A549 (cell line): Measurements from ENCODE around the gene OGA. TPM values are rescaled to one million over a fixed set of nuclear protein-coding genes. Genes with fewer than 3 reads are reported as not detected.

ENCODE experiments used
- ATAC-seq, 2 experiments: fragments of 200-7000 bp in 1 of 2; fragments of >200 bp in 1 of 2; cut with Nextera tagmentation in 1 of 2; cut with Tn5 transposase in 1 of 2; 3 replicates each; pipeline versions ENCODE4 v1.8.0 to v1.9.1; 2018 to 2020; ENCODE audit warnings: mild to moderate bottlenecking in 1 of 2, moderate library complexity in 1 of 2
- CTCF ChIA-PET: fragments of 300-600 bp; sonication (Branson Sonifier 250); formaldehyde crosslinking; extraction: SDS; loops from one replicate; lab custom pipeline; 2021; ENCODE audit warnings: antibody characterized with exemption, inconsistent platforms; lab: Yijun Ruan, JAX
- POLR2A ChIA-PET: fragments of 350-600 bp; formaldehyde crosslinking; extraction: SDS; loops from one replicate; lab custom pipeline; 2021; ENCODE audit warnings: antibody characterized with exemption, inconsistent platforms; lab: Yijun Ruan, JAX
- DNase-seq, 2 experiments: peaks; one replicate each; pipeline versions ENCODE4 v3.0.0 to v3.0.0-alpha.2; 2011 to 2016; ENCODE audit warnings: low read depth in 1 of 2, low spot score in 1 of 2
- FAIRE-seq: peaks from 2 replicates; lab custom pipeline; 2011; peaks lifted over from hg19 to GRCh38; lab: Jason Lieb, UNC
- H3K27ac ChIP-seq, 2 experiments: fragments of >200 bp; sonication (Bioruptor Twin); formaldehyde crosslinking; 3 replicates each; pipeline ENCODE4 v1.5.1; 2016 to 2017
- H3K4me1 ChIP-seq: fragments of >200 bp; sonication (Bioruptor Twin); formaldehyde crosslinking; 3 replicates; pipeline ENCODE4 v1.6.1; 2016
- H3K4me2 ChIP-seq: fragments of >200 bp; sonication (Bioruptor Twin); formaldehyde crosslinking; 3 replicates; pipeline ENCODE4 v1.6.1; 2016
- H3K4me3 ChIP-seq: fragments of >200 bp; sonication (Bioruptor Twin); formaldehyde crosslinking; 3 replicates; pipeline ENCODE4 v1.5.1; 2016
- H3K9me3 ChIP-seq: fragments of >200 bp; sonication (Bioruptor Twin); formaldehyde crosslinking; 3 replicates; pipeline ENCODE4 v1.6.1; 2016
- CBX8 ChIP-seq: fragments of 200-600 bp; sonication (generic); IDR thresholded peaks from 2 replicates; pipeline ENCODE4 v1.6.1; 2016
- EHMT2 ChIP-seq: fragments of 200-600 bp; sonication (generic); IDR thresholded peaks from 2 replicates; pipeline ENCODE4 v1.6.1; 2016; ENCODE audit warnings: antibody characterized with exemption, low read depth, mild to moderate bottlenecking, moderate library complexity
- ESRRA ChIP-seq: fragments of 150-350 bp; IDR thresholded peaks from 2 replicates; pipeline ENCODE4 v1.6.1; 2014; ENCODE audit warnings: mild to moderate bottlenecking, low read length, borderline replicate concordance
- FOSB ChIP-seq: fragments of 250-450 bp; sonication (Bioruptor Pico); IDR thresholded peaks from 2 replicates; pipeline ENCODE4 v1.5.0; 2020; ENCODE audit warnings: mild to moderate bottlenecking, moderate library complexity
- HEYL ChIP-seq: fragments of 250-450 bp; sonication (Bioruptor Pico); IDR thresholded peaks from 2 replicates; pipeline ENCODE4 v1.8.0; 2021; ENCODE audit warnings: mild to moderate bottlenecking, moderate library complexity
- HOXA7 ChIP-seq: fragments of 250-450 bp; sonication (Bioruptor Pico); IDR thresholded peaks from 2 replicates; pipeline ENCODE4 v1.5.0; 2020; ENCODE audit warnings: mild to moderate bottlenecking, moderate library complexity
- HOXB13 ChIP-seq: fragments of 250-450 bp; sonication (Bioruptor Pico); IDR thresholded peaks from 2 replicates; pipeline ENCODE4 v1.5.0; 2020; ENCODE audit warnings: low read depth, mild to moderate bottlenecking, moderate library complexity
- HOXB5 ChIP-seq: fragments of 250-450 bp; sonication (Bioruptor Pico); IDR thresholded peaks from 2 replicates; pipeline ENCODE4 v1.5.0; 2020; ENCODE audit warnings: mild to moderate bottlenecking, moderate library complexity
- JUNB ChIP-seq: fragments of >200 bp; sonication (Bioruptor Twin); formaldehyde crosslinking; IDR thresholded peaks from 2 replicates; pipeline ENCODE4 v1.6.1; 2016
- KDM5A ChIP-seq: fragments of 200-600 bp; sonication (generic); IDR thresholded peaks from 2 replicates; pipeline ENCODE4 v1.6.1; 2016; ENCODE audit warnings: antibody characterized with exemption, mild to moderate bottlenecking
- MAFK ChIP-seq: fragments of 450-650 bp; IDR thresholded peaks from 2 replicates; pipeline ENCODE4 v1.6.1; 2014; ENCODE audit not compliant: partially characterized antibody
- MYC ChIP-seq: IDR thresholded peaks from 2 replicates; pipeline ENCODE4 v1.6.1; 2012; ENCODE audit warnings: mild to moderate bottlenecking, inconsistent platforms, low read length, improper control_type of control experiment, borderline replicate concordance
- NPAS2 ChIP-seq: fragments of 250-450 bp; sonication (Bioruptor Pico); IDR thresholded peaks from 2 replicates; pipeline ENCODE4 v1.8.0; 2022; ENCODE audit warnings: mild to moderate bottlenecking, moderate library complexity, borderline replicate concordance
- RAD21 ChIP-seq, 2 experiments: fragments of >200 bp in 1 of 2; sonication (Bioruptor Twin) in 1 of 2; formaldehyde crosslinking in 1 of 2; IDR thresholded peaks in 1 of 2; conservative IDR thresholded peaks in 1 of 2; 2 replicates in 1 of 2; 3 replicates in 1 of 2; pipeline ENCODE4 v1.6.1; 2012 to 2018; ENCODE audit warnings: inconsistent platforms in 1 of 2
- RARB ChIP-seq: fragments of 250-450 bp; sonication (Bioruptor Pico); IDR thresholded peaks from 2 replicates; pipeline ENCODE4 v1.8.0; 2021; ENCODE audit warnings: mild to moderate bottlenecking, moderate library complexity
- SMC3 ChIP-seq: fragments of >200 bp; sonication (Bioruptor Twin); formaldehyde crosslinking; IDR thresholded peaks from 3 replicates; pipeline ENCODE4 v1.6.1; 2018; ENCODE audit warnings: inconsistent platforms
- SREBF2 ChIP-seq: fragments of 450-650 bp; IDR thresholded peaks from 2 replicates; pipeline ENCODE4 v1.6.1; 2014; ENCODE audit warnings: mild to moderate bottlenecking, moderate library complexity
- ZFP36 ChIP-seq: fragments of 450-650 bp; IDR thresholded peaks from 2 replicates; pipeline ENCODE4 v1.6.1; 2014; ENCODE audit warnings: borderline replicate concordance; ENCODE audit not compliant: partially characterized antibody
- WGBS: methylation state at CpG from one replicate; pipeline ENCODE4 v1.1.6; 2017; ENCODE audit errors: missing lambda C conversion rate; 5-methylcytosine and 5-hydroxymethylcytosine counted together
- polyA plus RNA-seq, 4 experiments: library from polyadenylated mRNA; depleted of rRNA in 3 of 4; stranded (reverse); fragments of >200 nt; fragmentation: RNase III in 1 of 4; extraction: RNeasy Plus Mini Kit Qiagen cat#74134 plus additional on column Dnase treatment in 1 of 4; gene quantifications; 2 replicates in 3 of 4; 3 replicates in 1 of 4; pipeline ENCODE4 v1.2.3, GENCODE V29; 2011 to 2017
- TF ChIP-seq, protein P1 (sequence below): fragments of 450-650 bp; IDR thresholded peaks from 2 replicates; pipeline ENCODE4 v1.6.1; 2014; ENCODE audit warnings: antibody characterized with exemption
- TF ChIP-seq, protein P2 (sequence below): fragments of >200 bp; sonication (Bioruptor Twin); formaldehyde crosslinking; IDR thresholded peaks from 2 replicates; pipeline ENCODE4 v1.6.1; 2016
- TF ChIP-seq, protein P3 (sequence below): fragments of 150-350 bp; IDR thresholded peaks from 2 replicates; pipeline ENCODE4 v1.6.1; 2014; ENCODE audit warnings: low read depth, mild to moderate bottlenecking, low read length
- TF ChIP-seq, protein P4 (sequence below): IDR thresholded peaks from 2 replicates; pipeline ENCODE4 v1.6.1; 2012

The OGA gene
- polyA plus RNA-seq, 2 of the 4 experiments (the other 2 are of a cell fraction), result 40.3 to 79.1 TPM

- 71% methylated on average over 14 of the region's 14 CpGs for WGBS
- TF ChIP-seq HOXB5 (no peak), ESRRA (no peak), SMC3 (no peak), NPAS2 (no peak)
- TF ChIP-seq, protein P1, sequence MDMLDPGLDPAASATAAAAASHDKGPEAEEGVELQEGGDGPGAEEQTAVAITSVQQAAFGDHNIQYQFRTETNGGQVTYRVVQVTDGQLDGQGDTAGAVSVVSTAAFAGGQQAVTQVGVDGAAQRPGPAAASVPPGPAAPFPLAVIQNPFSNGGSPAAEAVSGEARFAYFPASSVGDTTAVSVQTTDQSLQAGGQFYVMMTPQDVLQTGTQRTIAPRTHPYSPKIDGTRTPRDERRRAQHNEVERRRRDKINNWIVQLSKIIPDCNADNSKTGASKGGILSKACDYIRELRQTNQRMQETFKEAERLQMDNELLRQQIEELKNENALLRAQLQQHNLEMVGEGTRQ, result no peak
- Histone ChIP-seq H3K4me1 (no peaks in the 10 kb centered on the region), H3K4me2 (no peak overlapping the region), H3K4me3 (no peak overlapping the region), H3K27ac (no peak overlapping the region), H3K9me3 (no peaks in the 10 kb centered on the region)
- CTCF ChIA-PET, result interaction anchor here (0.7 to 9.1 kb wide), 5 partner anchors 12 to 607 kb away, joined by 3 to 102 read pairs (median 4); no protein-coding TSS in a partner anchor
- POLR2A ChIA-PET, result no interaction called here
- ATAC-seq (no peak), FAIRE-seq (no peak), DNase-seq (no peak)
These were observed 50.1 kb downstream of the OGA start for GRCh38 chr10:101767966-101768790.

- Histone ChIP-seq H3K4me3 (no peak overlapping the region), H3K4me1 (no peaks in the 10 kb centered on the region), H3K27ac (no peak overlapping the region), H3K4me2 (no peak overlapping the region), H3K9me3 (no peaks in the 10 kb centered on the region)
- WGBS, result 74% methylated on average over 6 of the region's 6 CpGs
- ChIA-PET CTCF (interaction anchor here (0.7 to 9.1 kb wide), 5 partner anchors 12 to 606 kb away, joined by 3 to 102 read pairs (median 4); no protein-coding TSS in a partner anchor), POLR2A (no interaction called here)
- TF ChIP-seq KDM5A, result no peak
- TF ChIP-seq RARB (CRISPR knock-in tag), result no peak
- TF ChIP-seq HEYL (CRISPR knock-in tag), result no peak
- no peak for TF ChIP-seq RAD21 (conservative IDR thresholded peaks at IDR 0.05 in 1 of 2, IDR thresholded peaks at IDR 0.05 in 1 of 2)
- TF ChIP-seq, protein P2, sequence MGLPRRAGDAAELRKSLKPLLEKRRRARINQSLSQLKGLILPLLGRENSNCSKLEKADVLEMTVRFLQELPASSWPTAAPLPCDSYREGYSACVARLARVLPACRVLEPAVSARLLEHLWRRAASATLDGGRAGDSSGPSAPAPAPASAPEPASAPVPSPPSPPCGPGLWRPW, result no peak
- TF ChIP-seq MYC, result no peak
- no peak for TF ChIP-seq SREBF2
- TF ChIP-seq CBX8, result no peak
- TF ChIP-seq, protein P3, sequence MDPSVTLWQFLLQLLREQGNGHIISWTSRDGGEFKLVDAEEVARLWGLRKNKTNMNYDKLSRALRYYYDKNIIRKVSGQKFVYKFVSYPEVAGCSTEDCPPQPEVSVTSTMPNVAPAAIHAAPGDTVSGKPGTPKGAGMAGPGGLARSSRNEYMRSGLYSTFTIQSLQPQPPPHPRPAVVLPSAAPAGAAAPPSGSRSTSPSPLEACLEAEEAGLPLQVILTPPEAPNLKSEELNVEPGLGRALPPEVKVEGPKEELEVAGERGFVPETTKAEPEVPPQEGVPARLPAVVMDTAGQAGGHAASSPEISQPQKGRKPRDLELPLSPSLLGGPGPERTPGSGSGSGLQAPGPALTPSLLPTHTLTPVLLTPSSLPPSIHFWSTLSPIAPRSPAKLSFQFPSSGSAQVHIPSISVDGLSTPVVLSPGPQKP, result no peak
- TF ChIP-seq MAFK, result no peak
- no peak for TF ChIP-seq HOXB13 (CRISPR knock-in tag)
- TF ChIP-seq ZFP36, result no peak
- no peak for TF ChIP-seq JUNB
- TF ChIP-seq, protein P4, sequence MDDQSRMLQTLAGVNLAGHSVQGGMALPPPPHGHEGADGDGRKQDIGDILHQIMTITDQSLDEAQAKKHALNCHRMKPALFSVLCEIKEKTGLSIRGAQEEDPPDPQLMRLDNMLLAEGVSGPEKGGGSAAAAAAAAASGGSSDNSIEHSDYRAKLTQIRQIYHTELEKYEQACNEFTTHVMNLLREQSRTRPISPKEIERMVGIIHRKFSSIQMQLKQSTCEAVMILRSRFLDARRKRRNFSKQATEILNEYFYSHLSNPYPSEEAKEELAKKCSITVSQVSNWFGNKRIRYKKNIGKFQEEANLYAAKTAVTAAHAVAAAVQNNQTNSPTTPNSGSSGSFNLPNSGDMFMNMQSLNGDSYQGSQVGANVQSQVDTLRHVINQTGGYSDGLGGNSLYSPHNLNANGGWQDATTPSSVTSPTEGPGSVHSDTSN, result no peak
- no peak for TF ChIP-seq HOXA7 (CRISPR knock-in tag)
- TF ChIP-seq EHMT2, result no peak
- TF ChIP-seq FOSB (CRISPR knock-in tag), result no peak
- ATAC-seq, result no peak
- FAIRE-seq, result no peak
- DNase-seq, result no peak
These were observed 50.7 kb downstream of the OGA start for GRCh38 chr10:101767600-101767945.
